RWPE1 (cell line): ENCODE data around the gene NIPAL3.
"Not testable (repeated sequence)": the region's sequence is repeated elsewhere in the genome, so short reads cannot be mapped to it uniquely, and the experiment has no call there.

Experiments used
- CTCF ChIA-PET: fragments of 350-600 bp; sonication (Branson Sonifier 250); formaldehyde crosslinking; extraction: SDS; loops from one replicate; lab custom pipeline; 2021; lab: Yijun Ruan, JAX
- POLR2A ChIA-PET: fragments of 400-600 bp; formaldehyde crosslinking; extraction: SDS; loops from one replicate; lab custom pipeline; 2020; ENCODE audit warnings: antibody characterized with exemption; ENCODE audit not compliant: low non-redundant PET; lab: Yijun Ruan, JAX
- DNase-seq: peaks from one replicate; pipeline ENCODE4 v3.0.0; 2012; ENCODE audit warnings: low spot score
- H3K27ac ChIP-seq: fragments of 450-650 bp; 2 replicates; pipeline ENCODE4 v1.5.1; 2017
- TF ChIP-seq, protein P1 (sequence below): fragments of 450-650 bp; conservative IDR thresholded peaks from 2 replicates; pipeline ENCODE4 v1.5.1; 2017; ENCODE audit warnings: low read depth, mild to moderate bottlenecking

NIPAL3 gene

DNA sequence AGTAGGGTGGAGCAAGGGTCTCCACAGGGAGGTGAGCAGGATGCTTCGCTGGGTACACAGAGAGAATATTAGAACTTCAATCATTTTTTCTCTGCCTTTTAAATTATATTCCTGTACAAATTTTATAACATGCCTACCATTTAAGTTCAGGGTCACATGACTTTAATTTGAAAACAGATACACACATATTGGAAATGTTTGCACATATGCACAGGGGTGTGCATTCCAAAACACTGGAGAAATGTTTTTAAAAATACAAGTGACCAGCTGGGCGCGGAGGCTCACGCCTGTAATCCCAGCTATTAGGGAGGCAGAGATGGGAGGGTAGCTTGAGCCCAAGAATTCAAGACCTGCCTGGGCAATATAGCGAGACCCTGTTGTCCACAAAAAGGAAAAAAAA, 39.7 kb downstream of the NIPAL3 start:
- POLR2A ChIA-PET = no interaction called here
- CTCF ChIA-PET = no interaction called here
- no peak overlapping the region for H3K27ac ChIP-seq
- no peak for DNase-seq
- TF ChIP-seq, protein P1, sequence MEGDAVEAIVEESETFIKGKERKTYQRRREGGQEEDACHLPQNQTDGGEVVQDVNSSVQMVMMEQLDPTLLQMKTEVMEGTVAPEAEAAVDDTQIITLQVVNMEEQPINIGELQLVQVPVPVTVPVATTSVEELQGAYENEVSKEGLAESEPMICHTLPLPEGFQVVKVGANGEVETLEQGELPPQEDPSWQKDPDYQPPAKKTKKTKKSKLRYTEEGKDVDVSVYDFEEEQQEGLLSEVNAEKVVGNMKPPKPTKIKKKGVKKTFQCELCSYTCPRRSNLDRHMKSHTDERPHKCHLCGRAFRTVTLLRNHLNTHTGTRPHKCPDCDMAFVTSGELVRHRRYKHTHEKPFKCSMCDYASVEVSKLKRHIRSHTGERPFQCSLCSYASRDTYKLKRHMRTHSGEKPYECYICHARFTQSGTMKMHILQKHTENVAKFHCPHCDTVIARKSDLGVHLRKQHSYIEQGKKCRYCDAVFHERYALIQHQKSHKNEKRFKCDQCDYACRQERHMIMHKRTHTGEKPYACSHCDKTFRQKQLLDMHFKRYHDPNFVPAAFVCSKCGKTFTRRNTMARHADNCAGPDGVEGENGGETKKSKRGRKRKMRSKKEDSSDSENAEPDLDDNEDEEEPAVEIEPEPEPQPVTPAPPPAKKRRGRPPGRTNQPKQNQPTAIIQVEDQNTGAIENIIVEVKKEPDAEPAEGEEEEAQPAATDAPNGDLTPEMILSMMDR = no peak

DNA sequence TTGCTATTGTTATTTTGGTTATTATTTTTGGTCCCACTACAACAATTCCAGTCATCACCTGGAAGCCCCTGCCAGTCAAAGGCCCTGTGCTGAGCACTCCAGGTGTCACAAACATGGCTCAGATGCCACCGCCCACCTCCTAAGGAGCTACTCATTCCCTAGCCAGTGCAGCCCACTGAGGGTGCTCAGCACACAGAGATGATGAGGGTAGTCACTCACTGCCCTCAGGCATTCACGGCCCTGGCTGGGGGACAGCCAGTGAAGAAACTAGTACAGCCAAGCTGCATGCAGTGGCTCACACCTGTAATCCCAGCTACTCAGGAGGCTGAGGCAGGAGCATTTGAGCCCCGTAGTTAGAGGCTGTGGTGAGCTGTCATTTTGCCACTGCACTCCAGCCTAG, 42.3 kb downstream of the NIPAL3 start:
- DNase-seq = no peak
- TF ChIP-seq, protein P1 = no peak
- POLR2A ChIA-PET = interaction anchor here (1.0 kb wide), 1 partner anchor 44 kb away, joined by 3 read pairs; no protein-coding TSS in a partner anchor
- no peak overlapping the region for H3K27ac ChIP-seq
- CTCF ChIA-PET = interaction anchor here (1.0 kb wide), 1 partner anchor 15 kb away, joined by 3 read pairs; no protein-coding TSS in a partner anchor

DNA sequence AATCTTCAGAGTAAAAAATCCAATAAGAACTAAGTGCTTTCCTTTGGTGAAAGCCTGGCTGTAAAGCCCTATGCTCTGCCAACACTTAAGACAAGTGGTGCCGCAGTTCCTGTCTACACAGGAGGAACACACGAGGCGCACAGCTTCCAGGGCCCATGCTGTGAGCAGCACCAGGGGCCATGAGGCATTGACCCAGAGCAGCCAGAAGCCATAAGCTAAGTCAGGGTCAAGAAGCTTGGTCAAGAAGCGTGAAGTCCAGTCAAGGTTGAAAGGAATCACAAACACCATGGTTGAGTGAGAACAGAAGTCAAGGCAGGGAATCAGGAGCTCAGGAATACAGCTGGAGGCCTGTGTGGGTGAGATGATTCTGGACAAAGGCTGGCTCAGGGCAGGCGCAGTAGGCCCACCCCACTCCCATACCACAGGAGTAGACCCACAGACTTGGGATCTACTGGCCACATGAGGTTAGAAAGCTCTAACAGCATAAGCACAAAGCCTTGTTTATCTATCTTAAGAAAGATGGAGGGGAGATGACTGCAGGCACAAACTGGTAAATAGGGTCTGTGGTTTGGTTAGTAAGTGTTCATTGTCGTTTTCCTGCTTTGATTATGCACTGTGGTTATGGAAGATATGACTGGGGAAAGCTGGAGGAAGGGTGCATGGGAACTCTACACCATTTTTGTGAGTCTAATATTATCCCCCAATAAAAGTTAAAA, 44.1 kb downstream of the NIPAL3 start:
- no peak for DNase-seq
- TF ChIP-seq, protein P1 = no peak
- H3K27ac ChIP-seq = no peak overlapping the region
- ChIA-PET CTCF (interaction anchor here (0.5 kb wide), 1 partner anchor 18 kb away, joined by 3 read pairs; no protein-coding TSS in a partner anchor), POLR2A (no interaction called here)

DNA sequence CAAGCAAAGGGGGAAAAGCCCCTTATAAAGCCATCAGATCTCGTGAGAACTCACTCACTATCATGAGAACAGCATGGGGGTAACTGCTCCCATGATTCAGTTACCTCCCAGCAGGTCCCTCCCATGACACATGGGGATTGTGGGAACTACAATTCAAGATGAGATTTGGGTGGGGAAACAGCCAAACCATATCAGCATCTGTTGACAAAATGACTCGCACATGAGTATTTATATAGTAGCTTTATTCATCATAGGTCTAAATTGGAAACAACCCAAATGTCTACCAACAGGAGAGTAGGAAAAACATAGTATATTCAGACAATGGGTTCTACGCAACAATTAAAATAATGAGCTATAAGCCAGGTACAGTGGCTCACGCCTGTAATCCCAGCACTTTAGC, 46.5 kb downstream of the NIPAL3 start:
- POLR2A ChIA-PET = interaction anchor here (0.7 kb wide), 1 partner anchor 32 kb away, joined by 3 read pairs; no protein-coding TSS in a partner anchor
- CTCF ChIA-PET, H3K27ac ChIP-seq, DNase-seq: not testable (repeated sequence)

DNA sequence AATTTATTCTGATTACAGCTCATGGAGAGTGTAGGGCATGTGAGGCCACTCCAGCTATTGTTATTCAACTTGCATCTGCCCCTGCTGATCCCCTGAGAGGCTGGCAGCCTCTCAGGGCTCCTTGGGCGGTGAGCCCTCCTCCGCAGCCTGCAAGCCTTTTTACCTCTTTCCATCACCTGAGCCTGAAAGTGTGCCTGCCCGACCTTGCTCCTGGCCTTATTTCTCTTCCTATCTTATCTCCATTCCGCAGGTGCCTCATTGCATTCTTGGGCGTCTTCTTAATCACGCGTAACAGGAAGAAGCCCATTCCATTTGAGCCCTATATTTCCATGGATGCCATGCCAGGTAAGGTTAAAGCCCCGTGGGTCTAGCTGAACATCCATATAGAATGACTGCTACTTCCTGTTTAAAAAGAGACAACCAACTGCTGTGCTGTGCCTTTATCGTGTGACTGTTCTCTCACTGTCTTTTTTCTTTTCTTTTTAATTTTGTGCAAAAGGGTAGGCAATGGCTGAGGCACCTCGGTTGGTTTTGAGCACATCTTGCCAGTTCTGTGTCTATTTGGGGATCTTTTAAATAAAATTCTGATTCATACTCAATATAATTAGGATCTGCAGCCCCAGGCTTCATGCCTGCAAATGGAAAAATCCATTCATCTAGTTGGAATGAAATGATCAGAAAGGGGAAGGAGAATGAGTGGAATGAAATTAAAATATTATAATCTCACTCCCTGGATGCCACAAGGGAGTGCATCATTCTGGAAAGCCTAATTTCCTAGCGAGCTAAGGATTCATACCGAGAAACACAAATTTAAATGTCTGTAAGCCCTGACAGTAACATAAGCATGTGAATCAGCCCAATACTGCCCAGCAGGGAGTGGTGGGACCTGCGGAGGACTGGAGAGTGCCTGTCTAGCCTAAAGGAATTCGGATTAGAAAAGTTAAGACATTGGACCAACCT, 48.5 kb downstream of the NIPAL3 start:
- ChIA-PET CTCF (interaction anchor here (0.7 kb wide), 1 partner anchor 61 kb away, joined by 4 read pairs; no protein-coding TSS in a partner anchor), POLR2A (no interaction called here)
- TF ChIP-seq, protein P1 = no peak
- H3K27ac ChIP-seq = no peak overlapping the region
- DNase-seq = no peak

DNA sequence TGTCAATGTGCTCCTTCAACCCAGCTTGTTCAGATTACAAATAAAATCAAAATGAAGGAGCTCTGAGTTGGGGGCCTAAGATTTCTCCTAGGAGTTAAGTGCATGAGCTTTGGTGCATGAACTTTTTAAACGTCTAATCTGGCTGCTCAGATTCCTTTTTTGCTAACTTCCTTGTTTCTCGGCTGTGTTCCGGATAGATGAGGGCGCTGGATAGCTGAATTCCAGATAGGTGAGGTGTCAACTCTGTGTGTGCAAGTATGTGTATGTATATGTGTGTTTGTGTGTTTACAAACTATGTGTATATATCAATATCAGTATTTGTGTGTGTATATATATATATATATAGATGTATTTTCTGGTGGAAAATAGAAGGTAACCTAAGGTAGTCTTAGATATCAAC, 49.5 kb downstream of the NIPAL3 start:
- CTCF ChIA-PET = interaction anchor here (0.7 kb wide), 1 partner anchor 60 kb away, joined by 4 read pairs; no protein-coding TSS in a partner anchor
- POLR2A ChIA-PET = no interaction called here
- DNase-seq = no peak
- no peak overlapping the region for H3K27ac ChIP-seq
- TF ChIP-seq, protein P1 = no peak
